ENCODE measurements around the gene ATAD5.

DNA sequence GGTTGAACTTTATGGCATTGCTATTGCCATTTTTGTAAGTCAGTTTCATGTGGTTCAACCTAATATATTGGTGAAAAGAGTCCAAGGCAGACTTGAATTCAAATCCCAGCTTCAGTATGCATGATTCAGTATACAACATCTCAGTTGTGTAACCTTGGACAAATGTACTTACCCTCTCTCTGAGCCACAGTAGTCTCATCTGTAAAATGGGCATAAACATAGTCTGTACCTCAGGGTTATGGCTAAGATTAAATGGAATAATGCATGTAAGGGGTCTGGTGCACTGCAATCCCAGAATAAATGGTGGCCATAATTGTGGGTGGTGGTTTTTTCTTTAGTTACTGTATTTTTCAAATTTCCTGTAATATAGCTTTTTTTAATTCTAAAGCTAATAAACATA is 85.3 kb downstream of the ATAD5 start:
- TF ChIP-seq, protein P1, sequence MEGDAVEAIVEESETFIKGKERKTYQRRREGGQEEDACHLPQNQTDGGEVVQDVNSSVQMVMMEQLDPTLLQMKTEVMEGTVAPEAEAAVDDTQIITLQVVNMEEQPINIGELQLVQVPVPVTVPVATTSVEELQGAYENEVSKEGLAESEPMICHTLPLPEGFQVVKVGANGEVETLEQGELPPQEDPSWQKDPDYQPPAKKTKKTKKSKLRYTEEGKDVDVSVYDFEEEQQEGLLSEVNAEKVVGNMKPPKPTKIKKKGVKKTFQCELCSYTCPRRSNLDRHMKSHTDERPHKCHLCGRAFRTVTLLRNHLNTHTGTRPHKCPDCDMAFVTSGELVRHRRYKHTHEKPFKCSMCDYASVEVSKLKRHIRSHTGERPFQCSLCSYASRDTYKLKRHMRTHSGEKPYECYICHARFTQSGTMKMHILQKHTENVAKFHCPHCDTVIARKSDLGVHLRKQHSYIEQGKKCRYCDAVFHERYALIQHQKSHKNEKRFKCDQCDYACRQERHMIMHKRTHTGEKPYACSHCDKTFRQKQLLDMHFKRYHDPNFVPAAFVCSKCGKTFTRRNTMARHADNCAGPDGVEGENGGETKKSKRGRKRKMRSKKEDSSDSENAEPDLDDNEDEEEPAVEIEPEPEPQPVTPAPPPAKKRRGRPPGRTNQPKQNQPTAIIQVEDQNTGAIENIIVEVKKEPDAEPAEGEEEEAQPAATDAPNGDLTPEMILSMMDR (IDR thresholded peaks at IDR 0.05; ENCODE audit: low read depth, low read length): no peak
- TF ChIP-seq POLR2A (IDR thresholded peaks at IDR 0.05; ENCODE audit: extremely low read depth, insufficient read length): no peak

Measured in NB4 (cell line).